HG03439 (cell line): ENCODE results near the gene SRRM2.

Source experiments
- ATAC-seq: cut with Tn5 transposase; IDR thresholded peaks from one replicate; pipeline ENCODE4 v1.9.1; 2021; ENCODE audit warnings: mild to moderate bottlenecking, moderate library complexity; ENCODE audit not compliant: unreplicated experiment

SRRM2 gene

GRCh38 chr16:2775765-2776499, 23.5 kb downstream of the SRRM2 start:
- ATAC-seq: no peak

GRCh38 chr16:2776500-2777139, 24.2 kb downstream of the SRRM2 start:
- ATAC-seq: peak; percentile 32

GRCh38 chr16:2777231-2777902, 24.9 kb downstream of the SRRM2 start, which contains the start of gene ELOB:
Gene ELOB, minus strand, starts transcription at chr16:2777280. Its CDS starts 41 bp downstream, at chr16:2777239.
- ATAC-seq: peak; percentile 72

GRCh38 chr16:2777903-2778629, 25.6 kb downstream of the SRRM2 start:
- no peak for ATAC-seq

- no peak for ATAC-seq
These were observed 26.2 kb downstream of the SRRM2 start for GRCh38 chr16:2778630-2778958.

GRCh38 chr16:2779151-2779920, 26.9 kb downstream of the SRRM2 start:
- no peak for ATAC-seq

GRCh38 chr16:2779978-2780898, 27.8 kb downstream of the SRRM2 start:
- ATAC-seq: no peak

- ATAC-seq: no peak
These were observed 30.3 kb downstream of the SRRM2 start for GRCh38 chr16:2782583-2783351.

GRCh38 chr16:2783581-2784357, 31.3 kb downstream of the SRRM2 start:
- no peak for ATAC-seq

GRCh38 chr16:2784358-2785100, 32.1 kb downstream of the SRRM2 start:
- no peak for ATAC-seq

- no peak for ATAC-seq
These were observed 32.9 kb downstream of the SRRM2 start for GRCh38 chr16:2785101-2785991.

GRCh38 chr16:2786061-2786825, 33.8 kb downstream of the SRRM2 start:
- no peak for ATAC-seq

- ATAC-seq: no peak
These were observed 34.4 kb downstream of the SRRM2 start for GRCh38 chr16:2786826-2787151.

- no peak for ATAC-seq
These were observed 35.0 kb downstream of the SRRM2 start, which contains the start of gene PRSS33 for GRCh38 chr16:2787406-2787805. Gene PRSS33, minus strand, starts transcription at chr16:2787560. Its CDS starts 1,013 bp downstream, at chr16:2786547.

GRCh38 chr16:2787961-2788360, 35.5 kb downstream of the SRRM2 start:
- ATAC-seq: no peak

GRCh38 chr16:2790631-2791030, 38.2 kb downstream of the SRRM2 start:
- ATAC-seq: no peak
